Neural cell (in vitro differentiated cells): ENCODE results near the gene RMRP. TPM values are rescaled to one million over a fixed set of nuclear protein-coding genes. Genes with fewer than 3 reads are reported as not detected.

Experiments
- H2AFZ ChIP-seq: fragments of 200-600, 300-800 bp; sonication (generic), shearing (Covaris generic); 2 replicates; pipeline ENCODE4 v1.6.0; 2014; ENCODE audit warnings: low read depth, mild to moderate bottlenecking, antibody characterized with exemption, low read length, moderate library complexity
- H3F3A ChIP-seq: fragments of 200-600 bp; shearing (Covaris generic); 2 replicates; pipeline ENCODE4 v1.6.1; 2016; ENCODE audit warnings: mild to moderate bottlenecking, moderate library complexity, mixed read lengths, antibody characterized with exemption, low read length; ENCODE audit not compliant: insufficient read depth, poor library complexity, severe bottlenecking
- H3K27ac ChIP-seq: fragments of 200-600, 300-800 bp; sonication (generic), shearing (Covaris generic); 2 replicates; pipeline ENCODE4 v1.5.1; 2014; ENCODE audit warnings: mild to moderate bottlenecking, low read length, moderate library complexity
- H3K27me3 ChIP-seq: fragments of 300-800, 200-600 bp; sonication (generic), shearing (Covaris generic); 2 replicates; pipeline ENCODE4 v1.6.0; 2014; ENCODE audit warnings: mild to moderate bottlenecking, low read depth, low read length, moderate library complexity; ENCODE audit not compliant: insufficient read depth
- H3K36me3 ChIP-seq: fragments of 300-800, 200-600 bp; sonication (generic), shearing (Covaris generic); 2 replicates; pipeline ENCODE4 v1.5.1; 2014; ENCODE audit warnings: mild to moderate bottlenecking, antibody characterized with exemption, low read length, moderate library complexity; ENCODE audit not compliant: insufficient read depth
- H3K4me2 ChIP-seq: fragments of 300-800, 200-600 bp; sonication (generic), shearing (Covaris generic); 2 replicates; pipeline ENCODE4 v1.6.0; 2014; ENCODE audit warnings: mild to moderate bottlenecking, low read length
- H3K4me3 ChIP-seq: fragments of 300-800, 200-600 bp; sonication (generic), shearing (Covaris generic); 2 replicates; pipeline ENCODE4 v1.5.1; 2014; ENCODE audit warnings: mild to moderate bottlenecking, low read length, moderate library complexity
- H3K79me2 ChIP-seq: fragments of 200-600 bp; shearing (Covaris generic); replicated peaks from 2 replicates; pipeline ENCODE4 v1.6.0; 2014; ENCODE audit warnings: mild to moderate bottlenecking, low read length, moderate library complexity; ENCODE audit not compliant: insufficient read depth
- H3K9ac ChIP-seq: fragments of 300-800, 200-600 bp; sonication (generic), shearing (Covaris generic); 2 replicates; pipeline ENCODE4 v1.6.1; 2016; ENCODE audit warnings: mild to moderate bottlenecking, low read length, mixed read lengths
- H3K9me2 ChIP-seq: fragments of 200-600 bp; shearing (Covaris generic); 2 replicates; pipeline ENCODE4 v1.6.1; 2016; ENCODE audit warnings: mild to moderate bottlenecking, low read length, mixed read lengths; ENCODE audit not compliant: insufficient read depth
- H3K9me3 ChIP-seq: fragments of 200-600, 300-800 bp; sonication (generic), shearing (Covaris generic); 2 replicates; pipeline ENCODE4 v1.6.1; 2016; ENCODE audit warnings: mild to moderate bottlenecking, mixed run types, low read length, moderate library complexity, mixed read lengths
- H4K20me1 ChIP-seq: fragments of 200-600 bp; shearing (Covaris generic); 2 replicates; pipeline ENCODE4 v1.6.1; 2016; ENCODE audit warnings: mild to moderate bottlenecking, mixed run types; ENCODE audit not compliant: insufficient read depth
- EP300 ChIP-seq: fragments of 450-650 bp; conservative IDR thresholded peaks from 2 replicates; pipeline ENCODE4 v1.6.1; 2014; ENCODE audit warnings: antibody characterized with exemption, mild to moderate bottlenecking, moderate library complexity; ENCODE audit not compliant: poor library complexity, severe bottlenecking
- EZH2 ChIP-seq: fragments of 200-600, 300-800 bp; shearing (Covaris generic), sonication (generic); IDR thresholded peaks from 2 replicates; pipeline ENCODE4 v1.6.1; 2014; ENCODE audit warnings: antibody characterized with exemption, low read length, borderline replicate concordance, mild to moderate bottlenecking; ENCODE audit not compliant: insufficient read depth, poor library complexity, severe bottlenecking
- MXI1 ChIP-seq: fragments of 450-650 bp; conservative IDR thresholded peaks from 2 replicates; pipeline ENCODE4 v1.6.1; 2014; ENCODE audit warnings: antibody characterized with exemption, mild to moderate bottlenecking; ENCODE audit not compliant: poor library complexity, severe bottlenecking
- POLR2AphosphoS5 ChIP-seq: IDR thresholded peaks from 2 replicates; pipeline ENCODE4 v1.6.1; 2012
- RAD21 ChIP-seq: fragments of 450-650 bp; conservative IDR thresholded peaks from 2 replicates; pipeline ENCODE4 v1.6.1; 2014; ENCODE audit warnings: antibody characterized with exemption, mild to moderate bottlenecking, moderate library complexity
- SMC3 ChIP-seq: fragments of 450-650 bp; conservative IDR thresholded peaks from 2 replicates; pipeline ENCODE4 v1.6.1; 2014; ENCODE audit warnings: antibody characterized with exemption, mild to moderate bottlenecking, moderate library complexity; ENCODE audit not compliant: poor library complexity
- TAF1 ChIP-seq: IDR thresholded peaks from 2 replicates; pipeline ENCODE4 v1.6.1; 2012; ENCODE audit warnings: low read depth
- polyA plus RNA-seq: library from polyadenylated mRNA; depleted of rRNA; stranded (reverse); fragments of >200 nt; gene quantifications from 2 replicates; pipeline ENCODE4 v1.2.3, GENCODE V29; 2014
- TF ChIP-seq, protein P1 (sequence below): IDR thresholded peaks from 2 replicates; pipeline ENCODE4 v1.6.1; 2012; ENCODE audit warnings: borderline replicate concordance
- TF ChIP-seq, protein P2 (sequence below): fragments of 450-650 bp; IDR thresholded peaks from 2 replicates; pipeline ENCODE4 v1.5.1; 2014; ENCODE audit warnings: antibody characterized with exemption, mild to moderate bottlenecking, moderate library complexity; ENCODE audit not compliant: poor library complexity, severe bottlenecking

RMRP gene
- polyA plus RNA-seq, 1 donor from 2014 or later = not detected

DNA sequence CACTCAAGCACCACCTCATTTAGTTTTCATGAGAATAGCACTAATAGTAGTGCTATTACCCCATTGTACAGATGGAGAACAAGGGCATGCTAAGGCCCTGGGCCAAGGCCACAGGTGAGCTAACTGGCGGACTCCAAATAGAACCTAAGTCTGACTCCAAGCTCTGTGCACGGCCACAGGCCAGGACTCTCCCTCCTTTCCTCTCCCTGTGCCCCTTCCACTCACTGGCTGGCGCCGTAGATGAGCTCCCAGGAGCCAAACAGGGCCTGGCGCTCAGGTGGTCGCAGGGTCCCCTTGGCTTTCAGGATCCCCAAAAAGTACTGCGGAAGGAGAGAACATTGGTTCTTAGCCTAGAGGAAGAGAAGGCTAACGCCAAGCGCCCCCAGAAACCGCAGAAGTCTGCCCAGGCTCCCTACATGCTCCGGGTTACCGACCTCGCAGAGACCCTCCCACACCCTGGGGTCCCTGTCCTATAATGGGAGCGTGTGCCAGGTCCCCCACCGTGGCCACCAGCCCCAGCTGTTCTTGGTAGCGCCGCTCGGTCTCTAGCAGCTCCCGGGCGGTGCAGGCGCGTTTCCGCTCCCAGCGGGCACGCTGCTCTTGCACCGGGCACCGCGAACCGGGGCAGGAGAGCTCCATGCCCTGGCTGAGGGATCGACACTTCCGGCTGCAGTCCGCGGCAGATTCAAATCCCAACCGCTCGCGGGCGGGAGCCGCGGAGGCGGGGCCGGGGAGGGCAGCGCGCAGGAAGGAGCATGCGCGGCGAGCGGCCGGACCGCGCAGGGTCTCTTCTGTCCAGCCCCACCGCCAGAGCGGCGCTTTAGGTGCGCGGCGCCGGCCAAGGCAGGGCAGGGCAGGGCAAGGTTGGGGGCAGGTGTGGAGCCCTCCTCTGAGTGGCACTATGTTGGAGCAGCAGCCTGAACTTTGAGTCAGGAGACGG lies 7.0 kb upstream of the RMRP start, which contains the start of gene ARHGEF39:
ARHGEF39 (minus strand) TSS at position 665 of the 940 bp plus-strand sequence; CDS start at position 639, 26 bp downstream.
- Histone ChIP-seq H3K27ac (no peak within 1 kb of the TSS), H4K20me1 (no peaks in the 10 kb centered on the region), H3F3A (no peaks in the 10 kb centered on the region), H3K4me3 (peak within 1 kb of the TSS; percentile 82), H3K36me3 (peaks cover 8% of the 10 kb centered on the region), H3K9me2 (no peaks in the 10 kb centered on the region), H3K27me3 (no peaks in the 10 kb centered on the region), H3K4me2 (peak within 1 kb of the TSS; percentile 80), H3K79me2 (no peaks in the 10 kb centered on the region), H3K9ac (peak within 1 kb of the TSS; percentile 54), H2AFZ (peak within 1 kb of the TSS; percentile 45), H3K9me3 (no peaks in the 10 kb centered on the region)
- TF ChIP-seq EP300 = peak; percentile 26
- TF ChIP-seq TAF1 = no peak
- no peak for TF ChIP-seq EZH2
- TF ChIP-seq MXI1 = peak; percentile 97
- TF ChIP-seq, protein P1, sequence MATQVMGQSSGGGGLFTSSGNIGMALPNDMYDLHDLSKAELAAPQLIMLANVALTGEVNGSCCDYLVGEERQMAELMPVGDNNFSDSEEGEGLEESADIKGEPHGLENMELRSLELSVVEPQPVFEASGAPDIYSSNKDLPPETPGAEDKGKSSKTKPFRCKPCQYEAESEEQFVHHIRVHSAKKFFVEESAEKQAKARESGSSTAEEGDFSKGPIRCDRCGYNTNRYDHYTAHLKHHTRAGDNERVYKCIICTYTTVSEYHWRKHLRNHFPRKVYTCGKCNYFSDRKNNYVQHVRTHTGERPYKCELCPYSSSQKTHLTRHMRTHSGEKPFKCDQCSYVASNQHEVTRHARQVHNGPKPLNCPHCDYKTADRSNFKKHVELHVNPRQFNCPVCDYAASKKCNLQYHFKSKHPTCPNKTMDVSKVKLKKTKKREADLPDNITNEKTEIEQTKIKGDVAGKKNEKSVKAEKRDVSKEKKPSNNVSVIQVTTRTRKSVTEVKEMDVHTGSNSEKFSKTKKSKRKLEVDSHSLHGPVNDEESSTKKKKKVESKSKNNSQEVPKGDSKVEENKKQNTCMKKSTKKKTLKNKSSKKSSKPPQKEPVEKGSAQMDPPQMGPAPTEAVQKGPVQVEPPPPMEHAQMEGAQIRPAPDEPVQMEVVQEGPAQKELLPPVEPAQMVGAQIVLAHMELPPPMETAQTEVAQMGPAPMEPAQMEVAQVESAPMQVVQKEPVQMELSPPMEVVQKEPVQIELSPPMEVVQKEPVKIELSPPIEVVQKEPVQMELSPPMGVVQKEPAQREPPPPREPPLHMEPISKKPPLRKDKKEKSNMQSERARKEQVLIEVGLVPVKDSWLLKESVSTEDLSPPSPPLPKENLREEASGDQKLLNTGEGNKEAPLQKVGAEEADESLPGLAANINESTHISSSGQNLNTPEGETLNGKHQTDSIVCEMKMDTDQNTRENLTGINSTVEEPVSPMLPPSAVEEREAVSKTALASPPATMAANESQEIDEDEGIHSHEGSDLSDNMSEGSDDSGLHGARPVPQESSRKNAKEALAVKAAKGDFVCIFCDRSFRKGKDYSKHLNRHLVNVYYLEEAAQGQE = no peak
- no peak for TF ChIP-seq POLR2AphosphoS5
- TF ChIP-seq, protein P2, sequence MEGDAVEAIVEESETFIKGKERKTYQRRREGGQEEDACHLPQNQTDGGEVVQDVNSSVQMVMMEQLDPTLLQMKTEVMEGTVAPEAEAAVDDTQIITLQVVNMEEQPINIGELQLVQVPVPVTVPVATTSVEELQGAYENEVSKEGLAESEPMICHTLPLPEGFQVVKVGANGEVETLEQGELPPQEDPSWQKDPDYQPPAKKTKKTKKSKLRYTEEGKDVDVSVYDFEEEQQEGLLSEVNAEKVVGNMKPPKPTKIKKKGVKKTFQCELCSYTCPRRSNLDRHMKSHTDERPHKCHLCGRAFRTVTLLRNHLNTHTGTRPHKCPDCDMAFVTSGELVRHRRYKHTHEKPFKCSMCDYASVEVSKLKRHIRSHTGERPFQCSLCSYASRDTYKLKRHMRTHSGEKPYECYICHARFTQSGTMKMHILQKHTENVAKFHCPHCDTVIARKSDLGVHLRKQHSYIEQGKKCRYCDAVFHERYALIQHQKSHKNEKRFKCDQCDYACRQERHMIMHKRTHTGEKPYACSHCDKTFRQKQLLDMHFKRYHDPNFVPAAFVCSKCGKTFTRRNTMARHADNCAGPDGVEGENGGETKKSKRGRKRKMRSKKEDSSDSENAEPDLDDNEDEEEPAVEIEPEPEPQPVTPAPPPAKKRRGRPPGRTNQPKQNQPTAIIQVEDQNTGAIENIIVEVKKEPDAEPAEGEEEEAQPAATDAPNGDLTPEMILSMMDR = peak; percentile 60
- TF ChIP-seq RAD21 = peak; percentile 14
- TF ChIP-seq SMC3 = no peak

DNA sequence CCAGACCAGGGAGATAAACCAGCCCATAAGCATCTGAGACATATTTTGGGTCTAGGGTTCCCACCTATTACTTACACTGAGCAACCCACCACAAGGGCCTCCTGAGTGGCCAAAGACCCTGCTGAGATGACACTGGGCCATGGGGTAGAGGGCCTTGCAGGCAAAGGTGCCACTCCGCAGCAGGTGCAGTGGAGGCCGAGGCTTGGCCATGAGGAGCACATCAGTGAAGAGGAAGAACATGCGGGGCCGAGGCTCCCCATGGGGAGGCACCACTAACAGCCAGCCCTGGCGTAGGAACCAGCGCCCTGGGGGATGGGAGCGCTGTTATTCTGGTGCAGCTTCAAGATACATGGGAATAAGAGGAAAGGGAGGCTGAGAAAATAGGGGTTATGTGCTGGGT lies 4.6 kb upstream of the RMRP start:
- H3K27ac ChIP-seq = no peak overlapping the region
- H3K4me2 ChIP-seq = no peak overlapping the region
- H3K9me3 ChIP-seq = no peaks in the 10 kb centered on the region
- no peaks in the 10 kb centered on the region for H3K27me3 ChIP-seq
- no peaks in the 10 kb centered on the region for H4K20me1 ChIP-seq
- H3F3A ChIP-seq = no peaks in the 10 kb centered on the region
- TF ChIP-seq SMC3 (no peak), TAF1 (no peak), EZH2 (no peak), RAD21 (no peak), EP300 (no peak), MXI1 (no peak), POLR2AphosphoS5 (no peak)
- TF ChIP-seq, protein P2 = no peak
- TF ChIP-seq, protein P1 = no peak
- peaks cover 6% of the 10 kb centered on the region for H3K79me2 ChIP-seq
- no peak overlapping the region for H3K4me3 ChIP-seq
- H3K9ac ChIP-seq = no peak overlapping the region
- no peaks in the 10 kb centered on the region for H3K9me2 ChIP-seq
- H2AFZ ChIP-seq = no peak overlapping the region
- H3K36me3 ChIP-seq = peaks cover 8% of the 10 kb centered on the region
